T47D (cell line): ENCODE data around the gene KRTAP10-9.
A peak's percentile ranks its signal among the peaks of the same experiment; 100 is the strongest.
"Not testable (repeated sequence)": the region's sequence is repeated elsewhere in the genome, so short reads cannot be mapped to it uniquely, and the experiment has no call there.

Experiments used
- DNase-seq, 2 experiments: peaks; one replicate each; pipeline versions ENCODE4 v3.0.0 to v3.0.0-alpha.2; 2011 to 2012; ENCODE audit warnings: low read depth in 1 of 2, low spot score in 1 of 2
- JUND ChIP-seq: IDR thresholded peaks from 2 replicates; pipeline ENCODE4 v1.6.1; 2012; ENCODE audit warnings: low read depth
- in situ Hi-C: cut with HindIII; loops from 2 replicates; pipeline ENCODE4 v1.10.0; 2016; ENCODE audit warnings: low sequenced_read_pairs, low pct_unique_long_range_greater_than_20kb

The KRTAP10-9 gene

DNA sequence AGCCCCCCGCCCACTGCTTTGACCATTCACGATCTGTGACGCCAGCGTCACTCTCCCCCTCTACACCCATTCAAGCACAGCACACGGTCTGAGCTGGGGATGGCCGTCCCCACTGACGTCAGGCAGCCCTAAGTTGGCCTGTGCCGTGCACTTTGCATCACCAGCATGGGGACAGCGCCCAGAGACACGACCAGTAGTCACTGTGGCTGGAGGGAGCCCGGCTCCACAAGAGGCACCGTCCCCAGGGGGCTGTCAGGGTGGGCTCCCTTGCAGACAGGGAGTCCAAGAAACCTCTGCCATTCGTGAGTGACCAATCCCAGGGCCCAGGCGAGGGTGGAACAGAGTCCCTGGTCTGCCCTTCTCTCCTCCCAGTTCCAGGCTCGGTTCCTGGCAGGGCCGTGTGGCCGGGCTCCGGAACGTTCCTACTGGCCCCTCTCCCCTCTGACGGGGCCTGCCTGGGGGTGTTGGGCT, 12.7 kb upstream of the KRTAP10-9 start:
- in situ Hi-C loops = no loop called here
- TF ChIP-seq JUND = no peak

DNA sequence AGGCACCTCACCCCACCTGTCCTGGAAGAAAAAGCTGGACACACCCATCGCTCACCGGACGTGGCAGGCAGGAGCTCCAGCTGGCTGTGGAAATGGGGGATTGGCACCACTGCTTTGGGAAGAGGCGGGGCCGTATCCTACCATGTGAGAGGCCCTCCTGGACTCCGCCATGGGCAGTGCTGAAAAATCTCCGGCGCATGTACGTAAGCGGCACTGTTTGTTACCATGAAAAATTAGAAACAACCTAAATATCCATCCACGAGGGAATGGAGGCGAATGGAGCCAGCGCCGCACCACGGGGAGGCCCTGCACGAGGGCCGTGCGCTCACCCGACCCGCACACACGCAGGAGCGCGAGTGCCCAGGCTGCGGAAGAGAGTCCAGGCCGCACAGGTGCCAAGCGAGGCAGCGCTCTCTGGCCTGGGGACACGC, 11.9 kb upstream of the KRTAP10-9 start:
- in situ Hi-C loops = no loop called here
- TF ChIP-seq JUND = no peak
- no peak for DNase-seq

More for the DNA sequence above, 12.7 kb upstream of the KRTAP10-9 start:
- DNase-seq = no peak

DNA sequence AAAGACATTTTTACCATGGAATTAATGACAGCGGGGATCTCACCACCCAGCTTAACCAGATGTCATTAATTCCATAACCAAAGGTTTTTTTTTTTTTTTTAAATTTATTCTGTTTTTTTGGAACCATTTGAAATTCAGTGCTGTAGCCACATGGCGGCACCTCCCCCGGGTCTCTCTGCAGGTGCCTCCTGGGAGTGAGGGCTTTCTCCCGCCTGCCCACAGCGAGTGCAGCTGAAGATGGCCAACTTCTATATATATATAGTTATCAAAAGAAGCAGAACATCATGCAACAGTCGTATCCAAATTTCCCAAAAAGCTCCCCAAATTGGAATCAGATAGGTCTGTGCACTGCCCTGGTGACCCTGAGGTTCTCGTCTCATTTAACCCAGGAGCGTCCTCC, 11.4 kb upstream of the KRTAP10-9 start:
- TF ChIP-seq JUND = no peak
- in situ Hi-C loops = no loop called here

DNA sequence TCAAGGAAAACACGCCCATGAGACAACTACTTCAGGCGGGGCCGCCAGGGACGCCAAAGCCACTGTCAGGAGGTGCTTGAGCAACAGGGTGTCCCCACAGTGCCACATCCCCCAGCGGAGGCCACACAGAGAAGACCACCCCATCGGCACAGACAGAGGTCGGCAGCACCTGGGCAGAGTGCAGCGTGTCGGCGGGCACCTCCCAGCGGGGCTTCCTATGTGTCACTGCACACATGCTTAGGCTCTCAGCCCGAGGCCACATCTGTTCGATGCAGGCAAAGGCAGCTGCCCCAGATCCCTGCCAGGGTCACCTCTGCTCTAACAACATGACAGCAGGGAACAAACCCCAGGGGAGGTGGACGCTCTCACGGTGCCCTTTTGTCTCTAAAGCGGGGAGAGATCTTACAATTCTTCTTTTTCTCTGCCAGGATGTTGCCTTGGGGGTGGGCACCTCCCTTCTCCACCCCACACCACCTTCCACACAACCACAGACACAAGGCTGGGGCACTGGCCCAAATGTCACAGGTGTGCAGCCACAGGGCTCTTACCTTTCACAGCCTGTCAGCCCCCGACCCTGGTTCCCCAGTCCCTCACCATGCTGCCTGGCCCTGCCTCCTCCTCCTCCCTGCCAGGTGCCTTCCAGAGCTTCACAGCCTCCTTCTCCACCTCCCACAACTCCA, 10.8 kb upstream of the KRTAP10-9 start:
- no peak for TF ChIP-seq JUND
- in situ Hi-C loops = no loop called here
- DNase-seq = no peak

More for the DNA sequence above, 11.4 kb upstream of the KRTAP10-9 start:
- no peak for DNase-seq

DNA sequence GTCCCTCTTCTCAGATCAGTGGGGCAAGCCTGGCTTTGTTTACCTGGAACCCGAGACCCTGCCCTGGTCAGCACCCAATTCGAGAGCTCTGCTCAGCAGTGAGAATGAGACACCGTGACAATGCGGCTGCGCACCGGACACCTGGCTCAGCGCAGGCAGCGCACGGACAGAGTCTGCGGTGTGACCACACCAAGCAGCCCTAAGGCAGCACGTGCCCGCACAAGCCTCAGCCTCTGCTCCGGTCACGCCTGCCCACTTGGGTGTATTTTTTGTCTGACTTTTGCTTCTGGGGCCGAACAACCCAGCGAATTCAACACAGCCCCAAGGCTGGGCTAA, 10.3 kb upstream of the KRTAP10-9 start:
- no peak for TF ChIP-seq JUND
- in situ Hi-C loops = no loop called here
- DNase-seq = no peak

DNA sequence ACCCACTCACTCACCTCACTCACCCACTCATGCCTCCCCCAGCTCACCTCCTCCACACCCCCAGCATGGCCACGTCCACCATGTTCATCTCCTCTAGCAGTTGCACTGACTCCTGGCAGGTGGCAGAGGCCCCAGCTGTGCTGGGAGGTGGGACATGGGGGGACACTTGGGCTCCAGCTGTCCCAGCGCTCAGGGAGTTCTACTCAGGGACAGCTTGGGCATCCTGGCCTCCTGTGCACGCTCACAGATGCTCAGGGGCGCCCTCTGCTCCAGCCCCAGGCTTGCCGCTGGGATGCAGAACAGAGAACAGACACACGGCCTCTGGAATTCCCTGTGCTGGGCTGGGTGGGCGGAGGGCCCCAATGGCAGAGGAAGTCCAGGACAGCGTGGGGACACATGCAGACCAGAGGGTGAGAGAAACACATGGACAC, 9.8 kb upstream of the KRTAP10-9 start:
- no peak for DNase-seq
- in situ Hi-C loops = no loop called here
- no peak for TF ChIP-seq JUND

DNA sequence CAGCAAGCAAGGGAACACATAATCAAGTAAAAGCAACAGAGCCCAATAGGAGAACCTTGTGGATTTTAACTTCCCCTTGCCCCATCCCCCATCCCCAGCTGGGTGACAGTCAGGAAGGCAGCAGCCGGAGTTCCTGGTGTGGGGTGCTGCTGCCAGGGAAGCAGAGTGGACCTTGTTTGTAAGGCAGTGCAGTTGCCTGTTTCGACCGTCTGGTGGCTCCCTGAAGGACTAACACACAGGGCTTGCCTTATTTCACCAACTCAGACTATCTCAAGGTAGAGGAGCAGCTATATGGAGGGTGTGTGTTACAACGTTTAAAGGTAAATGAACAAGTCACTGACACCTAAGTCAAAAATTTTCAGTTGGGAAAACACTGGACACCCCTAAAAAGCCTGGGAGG, 8.4 kb upstream of the KRTAP10-9 start:
- peak; percentile 21 to 68 for DNase-seq
- in situ Hi-C loops = no loop called here
- TF ChIP-seq JUND = no peak

DNA sequence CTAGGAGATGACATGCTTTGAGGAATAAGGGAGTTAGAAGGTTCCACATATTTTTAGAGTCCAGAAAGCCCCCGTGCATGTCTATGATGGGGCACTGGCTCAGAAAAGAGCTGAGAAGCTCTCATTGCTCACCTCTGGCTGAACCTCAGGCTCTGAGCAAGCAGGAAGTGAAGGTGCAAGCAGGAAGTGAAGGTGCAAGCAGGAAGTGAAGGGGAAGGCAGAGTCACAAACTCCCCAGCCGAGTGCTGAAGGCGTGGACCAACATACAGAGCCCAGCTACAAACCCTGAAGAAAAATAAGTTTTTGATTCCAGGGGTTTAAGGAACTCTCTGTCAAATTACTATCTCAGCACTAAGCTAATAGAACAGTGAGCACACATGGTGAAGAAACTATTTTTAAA, 8.0 kb upstream of the KRTAP10-9 start:
- DNase-seq = peak in 1 of 2 experiments; percentile 29
- TF ChIP-seq JUND = no peak
- in situ Hi-C loops = no loop called here

DNA sequence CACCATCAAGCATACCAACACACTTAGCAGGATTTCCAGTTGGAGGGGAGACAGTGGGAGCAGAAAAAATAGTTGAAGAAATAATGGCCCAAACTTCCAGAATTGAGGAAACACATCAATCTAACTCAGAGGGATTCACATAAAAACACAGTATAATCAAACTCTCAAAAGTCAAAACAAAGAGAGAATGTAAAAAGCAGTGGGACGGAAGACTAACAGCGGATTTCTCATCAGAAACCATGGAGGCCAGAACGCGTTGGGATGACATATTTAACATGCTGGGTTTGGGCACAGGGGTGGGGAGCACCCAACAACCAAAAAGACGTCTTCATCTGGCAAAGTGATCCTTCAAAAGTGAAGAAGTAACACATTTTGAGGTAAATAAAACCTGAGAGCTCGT, 7.0 kb upstream of the KRTAP10-9 start:
- in situ Hi-C loops = no loop called here

DNA sequence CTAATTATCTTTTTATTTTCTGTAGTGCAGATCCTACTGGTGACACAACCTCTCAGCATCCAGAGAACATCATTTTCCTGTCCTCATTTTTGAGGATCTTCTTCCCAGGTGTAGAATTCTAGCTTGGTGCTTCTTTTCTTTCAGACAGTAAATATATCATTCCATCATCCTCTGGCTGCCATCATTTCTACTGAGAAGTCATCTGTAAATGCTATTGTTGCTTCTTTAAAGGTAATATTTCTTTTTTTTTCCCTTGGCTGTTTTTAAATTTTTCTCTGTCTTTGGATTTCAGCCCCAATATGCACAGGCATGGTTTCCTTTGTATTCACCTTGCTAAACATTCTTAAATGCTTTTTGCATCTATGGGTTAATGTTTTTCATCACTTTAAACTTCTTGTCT, 3.3 kb upstream of the KRTAP10-9 start:
- in situ Hi-C loops = no loop called here
- no peak for TF ChIP-seq JUND
- no peak for DNase-seq

More for the DNA sequence above, 7.0 kb upstream of the KRTAP10-9 start:
- DNase-seq = no peak
- TF ChIP-seq JUND = no peak

DNA sequence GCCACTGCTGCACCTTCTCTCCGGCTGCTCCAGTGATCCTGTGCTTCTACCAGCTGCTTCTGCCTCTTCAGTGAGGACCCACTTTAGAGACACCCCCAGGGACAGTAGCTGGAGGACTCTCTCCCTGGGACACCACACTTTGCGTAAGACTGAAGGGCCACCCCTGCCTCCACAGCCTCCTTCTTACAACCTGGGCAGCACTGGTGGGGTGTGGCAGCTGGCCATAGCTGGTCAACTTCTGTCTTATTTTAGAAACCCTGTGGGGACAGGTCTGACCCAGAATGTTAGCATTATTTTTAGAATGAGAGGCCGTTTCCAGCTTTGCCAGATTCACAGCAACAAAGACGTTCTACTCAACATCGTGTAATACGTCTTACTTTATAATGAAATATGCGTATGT, 1.1 kb upstream of the KRTAP10-9 start:
- in situ Hi-C loops = no loop called here

DNA sequence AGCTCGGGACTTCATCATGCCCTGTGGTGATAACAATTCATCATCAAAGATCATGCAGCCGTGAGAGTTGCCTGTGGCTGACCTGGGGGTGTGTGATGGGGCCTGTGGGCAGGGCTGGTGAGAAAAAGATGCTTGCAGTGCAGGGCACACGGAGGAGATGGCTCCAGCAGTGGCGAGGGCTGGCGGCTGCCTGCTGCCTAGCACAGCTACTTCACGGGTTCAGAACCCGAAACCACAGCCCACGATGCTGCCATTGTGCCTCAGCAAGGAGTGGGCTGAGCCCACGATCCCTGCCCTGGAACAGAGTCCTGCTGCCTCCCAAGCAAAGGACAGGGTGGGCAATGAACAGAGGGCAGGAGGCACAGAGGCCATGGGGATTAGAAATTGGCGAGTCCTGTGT, 631 bp upstream of the KRTAP10-9 start:
- no peak for DNase-seq
- no peak for TF ChIP-seq JUND
- in situ Hi-C loops = no loop called here

More for the DNA sequence above, 1.1 kb upstream of the KRTAP10-9 start:
- DNase-seq = no peak
- no peak for TF ChIP-seq JUND

DNA sequence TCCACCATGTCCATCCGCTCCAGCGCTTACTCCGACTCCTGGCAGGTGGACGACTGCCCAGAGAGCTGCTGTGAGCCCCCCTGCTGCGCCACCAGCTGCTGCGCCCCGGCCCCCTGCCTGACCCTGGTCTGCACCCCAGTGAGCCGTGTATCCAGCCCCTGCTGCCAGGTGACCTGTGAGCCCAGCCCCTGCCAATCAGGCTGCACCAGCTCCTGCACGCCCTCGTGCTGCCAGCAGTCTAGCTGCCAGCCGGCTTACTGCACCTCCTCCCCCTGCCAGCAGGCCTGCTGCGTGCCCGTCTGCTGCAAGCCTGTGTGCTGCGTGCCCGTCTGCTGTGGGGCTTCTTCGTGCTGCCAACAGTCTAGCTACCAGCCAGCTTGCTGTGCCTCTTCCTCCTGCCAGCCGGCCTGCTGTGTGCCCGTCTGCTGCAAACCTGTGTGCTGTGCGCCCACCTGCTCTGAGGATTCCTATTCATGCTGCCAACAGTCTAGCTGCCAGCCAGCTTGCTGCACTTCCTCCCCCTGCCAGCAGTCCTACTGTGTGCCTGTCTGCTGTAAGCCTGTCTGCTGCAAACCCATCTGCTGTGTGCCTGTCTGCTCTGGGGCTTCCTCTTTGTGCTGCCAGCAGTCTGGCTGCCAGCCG, 409 bp downstream of the KRTAP10-9 start:
- DNase-seq, in situ Hi-C loops: not testable (repeated sequence)

DNA sequence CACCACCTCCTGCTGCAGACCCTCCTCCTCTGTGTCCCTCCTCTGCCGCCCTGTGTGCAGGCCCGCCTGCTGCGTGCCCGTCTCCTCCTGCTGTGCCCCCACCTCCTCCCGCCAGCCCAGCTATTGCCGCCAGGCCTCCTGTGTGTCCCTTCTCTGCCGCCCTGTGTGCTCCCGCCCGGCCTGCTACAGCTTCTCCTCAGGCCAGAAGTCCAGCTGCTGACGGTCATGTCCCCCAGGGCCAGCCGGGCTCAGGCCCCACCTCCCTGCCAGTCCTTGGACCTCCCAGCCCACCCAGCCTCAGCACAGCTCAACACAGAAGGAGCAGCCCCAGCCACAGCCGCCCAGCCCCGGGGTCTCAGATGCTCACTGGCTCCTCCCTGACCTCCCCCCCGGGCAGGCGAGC, 939 bp downstream of the KRTAP10-9 start:
- DNase-seq, in situ Hi-C loops: not testable (repeated sequence)
